Activated T-cell treated with anti-CD3 and anti-CD28 coated beads for 4 hours (primary cell): ENCODE results near the gene ELOVL6.
A peak's percentile ranks its signal among the peaks of the same experiment; 100 is the strongest.

Experiments
- DNase-seq: peaks from one replicate; pipeline ENCODE4 v3.0.0-alpha.2; 2020

ELOVL6 gene

DNA sequence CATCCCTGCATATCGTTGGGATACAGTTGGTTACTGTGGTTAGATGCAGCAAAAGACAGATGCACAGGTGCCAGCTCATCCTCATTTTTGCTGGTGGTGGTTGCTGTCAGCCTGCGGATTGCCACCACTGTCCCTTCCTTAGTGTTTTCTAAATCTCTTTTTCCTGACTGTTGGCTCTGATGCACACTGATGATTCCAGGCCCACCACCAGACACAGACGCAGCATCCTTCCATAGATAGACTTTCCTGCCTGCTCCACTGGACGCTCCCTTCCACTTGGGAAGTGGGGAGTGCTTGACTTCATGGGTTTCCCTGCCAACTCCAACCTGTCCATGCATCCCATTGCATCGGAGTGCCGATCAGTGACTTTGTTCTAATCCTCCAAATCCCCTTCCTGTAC lies 184.2 kb downstream of the ELOVL6 start:
- DNase-seq, result no peak

DNA sequence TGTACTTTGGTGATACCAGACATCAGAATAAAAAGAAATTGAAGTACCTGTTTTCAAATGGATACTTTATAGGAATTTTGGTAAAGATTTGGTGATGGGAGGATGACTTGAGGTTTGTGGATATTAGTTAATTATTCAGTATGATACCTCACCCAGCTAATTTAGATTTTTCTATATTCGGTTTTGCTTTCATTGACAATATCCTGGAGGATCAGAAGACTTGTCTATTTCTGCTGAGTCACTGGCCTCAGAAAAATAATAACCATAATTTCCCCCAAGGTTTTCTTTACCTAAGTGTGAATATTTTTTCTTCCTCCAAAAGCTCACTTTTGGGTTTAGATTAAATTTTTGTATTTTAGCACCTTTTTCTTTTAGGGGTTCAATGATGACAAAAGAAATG lies 185.5 kb downstream of the ELOVL6 start:
- no peak for DNase-seq

DNA sequence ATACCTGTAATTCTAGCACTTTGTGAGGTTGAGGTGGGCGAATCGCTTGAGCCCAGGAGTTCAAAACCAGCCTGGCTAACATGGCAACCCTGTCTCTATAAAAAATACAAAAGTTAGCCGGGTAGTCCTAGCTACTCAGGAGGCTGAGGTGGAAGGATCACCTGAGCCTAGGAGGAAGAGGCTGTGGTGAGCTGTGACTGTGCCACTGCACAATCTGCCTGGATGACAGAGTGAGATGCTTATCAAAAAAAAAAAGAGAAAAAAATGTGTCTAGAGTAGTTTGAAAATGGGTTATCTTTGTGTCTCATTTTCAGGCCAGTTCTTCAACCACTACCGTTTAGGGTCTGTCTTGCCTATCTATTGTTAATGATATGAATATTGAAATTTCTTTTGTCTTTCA lies 187.6 kb downstream of the ELOVL6 start:
- no peak for DNase-seq

DNA sequence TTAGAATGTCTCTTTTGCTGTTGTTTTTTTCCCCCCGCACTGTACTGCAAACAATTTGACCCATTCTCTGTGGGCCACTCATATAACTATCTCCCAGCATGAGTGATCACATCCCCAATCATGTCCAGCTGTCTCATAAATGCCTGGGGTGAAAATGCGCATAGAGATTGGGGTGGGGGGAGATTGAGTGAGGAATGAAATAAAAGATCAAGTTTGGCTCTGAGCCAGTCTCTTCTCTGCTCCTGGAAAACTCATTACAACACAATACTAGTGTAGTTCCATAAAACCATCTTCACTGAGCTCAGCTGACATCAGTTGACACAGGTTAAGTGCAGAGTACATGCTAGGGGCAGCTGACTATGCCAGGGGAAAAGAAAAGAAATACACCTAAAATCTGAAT lies 188.9 kb downstream of the ELOVL6 start:
- no peak for DNase-seq

DNA sequence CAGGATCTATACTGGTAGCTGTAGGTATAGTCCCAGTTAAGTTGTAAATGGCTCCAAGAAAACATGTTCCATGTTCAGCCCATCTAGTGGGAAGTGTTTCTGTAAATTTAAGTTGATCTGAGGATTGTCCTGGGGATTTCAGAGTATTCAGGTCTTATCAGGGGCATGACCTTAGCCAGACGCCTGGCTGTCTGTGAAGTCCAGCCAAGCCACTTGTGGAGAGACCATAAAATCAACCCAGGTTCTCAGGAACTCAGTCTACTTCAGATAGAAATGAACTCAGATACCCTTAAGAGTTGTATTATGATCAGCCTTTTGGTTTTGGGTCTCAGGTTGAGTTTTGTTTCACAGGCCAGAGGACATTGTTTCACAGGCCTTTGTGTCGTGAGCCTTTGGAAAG lies 189.9 kb downstream of the ELOVL6 start:
- no peak for DNase-seq

DNA sequence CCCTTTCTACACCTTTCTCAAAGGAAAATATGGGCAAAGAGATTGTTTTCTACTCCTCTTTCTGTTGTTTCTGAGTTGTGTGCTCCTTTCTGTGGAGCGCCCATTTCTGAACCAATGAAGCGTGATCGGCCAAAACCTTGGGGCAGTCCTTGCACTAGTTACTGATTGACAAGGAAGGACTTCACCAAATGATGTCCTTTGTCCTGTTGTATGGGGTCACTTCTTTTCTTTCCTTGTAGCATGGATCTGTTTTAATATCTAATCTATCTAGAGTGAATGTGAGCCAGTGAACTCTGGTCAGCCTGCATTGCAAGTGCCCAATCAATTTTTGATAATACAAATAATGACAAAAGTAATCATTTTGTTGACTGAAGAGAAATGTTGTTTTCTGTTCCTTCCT lies 191.2 kb downstream of the ELOVL6 start:
- DNase-seq, result no peak

DNA sequence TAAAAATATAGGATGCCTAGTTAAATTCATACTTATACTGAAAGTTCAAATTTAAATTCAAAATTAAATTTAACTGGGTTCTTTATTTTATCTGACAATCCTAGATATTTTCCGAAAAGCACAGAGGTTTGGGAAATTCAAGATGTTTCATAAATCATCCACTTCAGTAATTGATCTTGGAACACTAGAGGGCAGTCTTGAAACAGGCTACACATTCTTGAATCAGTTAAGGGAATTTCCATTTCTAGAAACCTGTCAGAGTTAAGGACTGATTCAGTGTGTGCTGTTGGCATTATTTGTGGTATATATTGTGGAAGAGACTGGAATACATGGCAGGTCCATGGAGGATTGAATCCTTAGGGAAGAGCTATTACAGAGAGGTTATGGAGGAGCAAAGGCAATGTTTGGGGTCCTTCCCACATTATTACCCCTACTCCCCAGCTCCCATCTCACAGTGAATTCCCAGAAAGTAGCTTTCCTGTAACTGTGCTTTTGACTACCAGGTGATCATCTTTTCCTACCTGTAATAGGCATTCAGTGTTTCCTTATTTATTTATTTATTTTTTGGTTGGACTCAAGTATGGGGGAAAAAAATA lies 192.9 kb downstream of the ELOVL6 start:
- DNase-seq, result no peak

DNA sequence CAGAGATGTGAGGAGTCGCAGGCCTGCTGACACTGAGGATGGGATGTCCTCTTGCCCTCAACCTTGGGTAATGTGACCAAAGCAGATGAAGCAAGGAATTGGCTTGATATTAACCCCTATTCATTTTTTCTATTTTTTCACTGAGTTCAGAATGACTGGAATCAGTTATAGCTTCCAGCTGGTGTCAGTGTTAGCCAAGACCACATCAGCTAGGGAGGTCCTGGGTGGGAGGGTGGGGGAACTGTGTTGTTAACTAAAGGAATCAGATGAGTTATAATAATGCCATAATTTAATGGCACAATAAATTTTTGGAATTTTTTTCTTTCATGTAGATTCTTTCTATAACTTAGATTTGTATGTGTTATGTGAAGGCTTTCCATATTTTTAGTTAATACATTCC lies 193.9 kb downstream of the ELOVL6 start:
- no peak for DNase-seq

DNA sequence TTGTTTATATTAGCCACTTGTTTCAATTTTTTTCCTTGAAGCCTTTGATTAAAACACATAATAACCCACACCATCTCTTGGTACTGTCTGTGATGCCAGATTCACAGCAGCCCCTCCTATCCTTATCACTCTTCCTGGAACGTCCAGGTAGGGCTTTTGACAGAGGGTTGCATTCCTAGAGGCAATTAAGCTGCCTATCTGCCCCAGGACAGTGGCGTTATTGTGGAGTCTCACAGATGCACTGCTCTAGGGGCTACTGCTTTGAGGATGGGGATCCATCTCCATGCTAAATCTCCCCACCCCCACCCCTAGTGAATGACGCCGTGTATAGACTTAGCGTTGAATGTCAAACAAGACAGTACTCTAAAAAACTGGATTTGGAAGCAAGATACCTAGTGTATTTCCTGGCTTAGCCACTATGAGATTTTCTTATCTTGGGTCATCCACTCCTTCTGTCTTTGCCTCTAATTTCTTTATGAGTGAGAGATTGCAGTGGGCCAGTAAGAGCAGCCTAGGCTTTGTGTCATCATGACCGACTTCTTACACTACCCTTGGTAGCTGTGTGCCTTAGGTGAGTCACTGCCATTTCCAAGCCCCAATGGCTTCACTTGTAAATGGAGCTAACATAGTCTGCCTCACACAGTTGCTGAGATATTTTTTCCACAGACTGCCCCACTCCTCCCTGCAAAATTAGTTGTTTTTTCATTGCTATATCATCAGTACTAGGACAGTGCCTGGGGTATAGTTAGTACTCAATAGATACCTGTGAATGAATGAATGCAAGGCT lies 194.8 kb downstream of the ELOVL6 start:
- no peak for DNase-seq

DNA sequence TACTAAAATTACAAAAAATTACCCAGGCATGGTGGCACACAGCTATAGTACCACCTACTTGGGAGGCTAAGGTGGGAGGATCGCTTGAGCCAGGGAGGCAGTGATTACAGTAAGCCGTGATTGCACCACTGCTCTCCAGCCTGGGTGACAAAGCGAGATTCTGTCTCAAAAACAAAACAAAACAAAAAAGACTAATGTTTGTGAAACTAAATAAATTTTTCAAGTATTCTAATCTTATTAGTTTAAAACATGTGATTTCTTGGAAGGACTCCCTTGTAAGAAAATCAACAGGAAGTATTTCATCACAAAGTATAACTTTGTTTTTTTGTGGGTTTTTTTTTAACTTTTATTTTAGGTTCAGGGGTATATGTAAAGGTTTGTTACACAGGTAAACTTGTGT lies 196.1 kb downstream of the ELOVL6 start:
- no peak for DNase-seq

DNA sequence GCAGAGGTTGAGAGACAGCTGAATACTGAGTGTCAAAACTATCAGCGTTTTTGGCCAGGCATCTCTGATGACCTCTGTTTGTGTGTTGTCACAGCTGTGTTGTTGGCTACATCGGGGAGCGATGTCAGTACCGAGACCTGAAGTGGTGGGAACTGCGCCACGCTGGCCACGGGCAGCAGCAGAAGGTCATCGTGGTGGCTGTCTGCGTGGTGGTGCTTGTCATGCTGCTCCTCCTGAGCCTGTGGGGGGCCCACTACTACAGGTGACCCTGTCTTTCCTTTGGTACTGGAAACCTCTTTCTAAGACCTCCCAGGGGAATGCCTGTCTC lies 198.9 kb downstream of the ELOVL6 start:
- no peak for DNase-seq

DNA sequence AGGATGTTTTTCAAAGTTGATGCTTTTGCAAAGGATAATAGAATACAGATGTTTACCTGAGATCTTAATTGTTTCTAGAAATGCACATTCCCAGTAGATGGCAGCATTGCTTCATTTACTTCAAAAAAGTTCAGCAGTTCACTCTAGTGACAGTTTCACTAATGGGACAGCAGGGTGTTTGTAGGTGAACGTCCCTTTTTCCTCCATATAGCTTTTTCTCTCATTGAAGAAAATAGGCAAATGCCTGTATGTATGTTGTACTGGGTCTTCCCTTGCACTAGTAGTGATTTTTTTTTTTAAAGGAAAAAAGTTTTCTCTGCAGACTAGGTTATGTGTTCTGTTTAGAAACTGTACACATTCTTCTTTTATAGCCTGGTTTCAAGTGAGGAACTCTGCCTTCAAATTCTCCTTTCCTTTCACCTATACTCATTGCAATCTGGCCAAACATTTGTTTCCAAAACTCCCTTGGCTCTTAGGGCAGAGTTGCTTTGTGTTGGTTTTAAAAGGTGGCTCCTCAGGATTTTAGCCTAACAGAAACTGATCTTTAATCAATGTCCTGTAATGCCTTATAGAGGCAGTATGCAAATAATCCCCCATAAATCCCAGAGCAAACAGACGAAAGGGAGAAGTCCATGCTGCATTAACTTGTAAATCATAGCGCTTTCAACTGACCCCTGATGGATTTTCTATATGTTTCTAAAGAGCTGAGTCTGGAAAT lies 199.4 kb downstream of the ELOVL6 start:
- peak; percentile 4 for DNase-seq

DNA sequence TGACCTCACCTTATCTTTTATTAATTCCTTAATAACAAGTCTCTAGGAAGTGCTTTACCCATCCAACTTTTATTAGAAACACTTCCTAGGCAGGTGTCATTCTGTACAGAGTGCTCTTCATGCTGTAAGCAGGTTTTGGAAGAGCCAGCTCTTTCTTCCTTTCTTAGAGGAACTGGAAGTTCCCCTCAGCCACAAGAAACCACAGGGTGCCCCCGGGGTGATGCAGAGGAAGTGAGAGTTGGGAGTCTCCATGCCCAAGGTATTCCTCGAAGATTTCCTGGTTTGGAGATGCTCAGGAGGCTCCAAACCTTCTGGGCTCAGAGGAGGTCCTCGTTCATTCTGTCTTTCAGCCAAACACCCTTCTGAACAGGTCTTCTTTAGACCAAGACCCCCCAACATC lies 201.9 kb downstream of the ELOVL6 start:
- DNase-seq, result no peak
